Urinary bladder (tissue), 4 donors: ENCODE measurements around the gene GUCD1. TPM values are rescaled to one million over a fixed set of nuclear protein-coding genes. Genes with fewer than 3 reads are reported as not detected.
"Not testable (repeated sequence)": the region's sequence is repeated elsewhere in the genome, so short reads cannot be mapped to it uniquely, and the experiment has no call there.

Experiments
- DNase-seq: peaks from one replicate; pipeline ENCODE4 v3.0.0-alpha.2; 2015; ENCODE audit errors: extremely low spot score
- H3K27ac ChIP-seq: one replicate; pipeline ENCODE4 v1.5.1; 2013; ENCODE audit warnings: low read depth, mild to moderate bottlenecking, moderate library complexity
- H3K36me3 ChIP-seq: one replicate; pipeline ENCODE4 v1.6.1; 2013; ENCODE audit warnings: mild to moderate bottlenecking, moderate library complexity; ENCODE audit not compliant: insufficient read depth
- H3K4me1 ChIP-seq: one replicate; pipeline ENCODE4 v1.6.1; 2013; ENCODE audit warnings: mild to moderate bottlenecking, moderate library complexity; ENCODE audit not compliant: insufficient read depth
- H3K4me3 ChIP-seq: one replicate; pipeline ENCODE4 v1.5.1; 2013; ENCODE audit warnings: low read depth, low read length
- WGBS: extraction: QIAGEN DNeasy Blood & Tissue Kit; methylation state at CpG from one replicate; pipeline ENCODE4 v1.1.7; 2013; 5-methylcytosine and 5-hydroxymethylcytosine counted together
- polyA plus RNA-seq: library from polyadenylated mRNA; stranded (reverse); fragments of 200-250 nt; gene quantifications from one replicate; pipeline ENCODE4 v1.2.3, GENCODE V29; 2013
- total RNA-seq: library from RNA; depleted of rRNA; stranded (reverse); fragments of >200 nt; gene quantifications from one replicate; pipeline ENCODE4 v1.2.3, GENCODE V29; 2014
- donor health status: healthy with polysubstance abuse.
- donor health status: healthy.

Gene GUCD1
- total and polyA plus RNA-seq, 2 donors, result 61.3 to 111 TPM

DNA sequence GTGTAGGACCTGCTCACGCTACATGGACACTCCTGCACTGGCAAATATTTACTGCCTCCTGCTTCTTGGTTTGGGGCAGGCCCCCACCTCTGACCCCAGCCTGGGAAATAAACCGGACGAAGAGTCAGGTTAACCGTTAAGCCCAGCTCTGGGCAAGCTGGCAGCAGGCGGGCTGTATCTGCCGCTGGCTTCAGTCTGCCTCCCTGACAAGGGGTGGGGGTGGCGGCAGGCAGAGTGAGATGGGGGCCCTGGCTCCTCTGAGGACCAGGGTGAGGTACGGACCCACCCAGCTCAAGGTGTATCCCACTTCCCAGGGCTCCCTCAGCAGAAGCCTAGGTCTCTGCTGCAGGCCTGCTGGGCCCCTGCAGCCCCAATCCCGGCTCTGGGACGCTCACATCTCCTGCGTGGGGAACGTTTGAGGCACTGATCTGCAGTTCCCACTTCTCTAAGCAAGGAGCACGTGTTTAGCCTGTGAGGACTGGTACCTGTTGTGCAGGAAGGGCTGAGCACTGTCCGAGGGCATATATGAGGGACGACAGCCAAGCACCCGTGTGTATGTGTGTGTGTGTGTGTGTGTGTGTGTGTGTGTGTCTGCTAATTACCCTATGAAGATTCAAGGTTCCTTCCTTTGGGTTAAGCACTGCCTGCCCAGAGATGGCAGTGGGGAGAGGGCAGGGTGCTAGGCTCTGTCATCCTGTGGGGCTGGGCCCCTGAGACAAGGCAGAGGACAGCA is 39.1 kb upstream of the GUCD1 start:
- Histone ChIP-seq H3K4me1 (no peaks in the 10 kb centered on the region), H3K36me3 (no peaks in the 10 kb centered on the region), H3K27ac (no peak overlapping the region), H3K4me3 (no peak overlapping the region)
- 73% methylated on average over 16 of the region's 16 CpGs for WGBS
- DNase-seq, result no peak

DNA sequence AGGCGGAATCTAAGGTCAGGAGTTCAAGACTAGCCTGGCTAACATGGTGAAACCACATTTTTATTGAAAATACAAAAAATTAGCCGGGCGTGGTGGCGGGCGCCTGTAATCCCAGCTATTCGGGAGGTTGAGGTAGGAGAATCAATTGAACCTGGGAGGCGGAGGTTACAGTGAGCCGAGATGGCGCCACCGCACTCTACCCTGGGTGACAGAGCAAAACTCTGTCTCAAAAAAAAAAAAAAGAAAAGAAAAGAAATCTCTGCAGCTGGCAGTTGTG is 38.6 kb upstream of the GUCD1 start:
- not testable (repeated sequence) for H3K27ac ChIP-seq, H3K4me1 ChIP-seq, H3K36me3 ChIP-seq, DNase-seq, H3K4me3 ChIP-seq
- WGBS, result 88% methylated on average over 10 of the region's 10 CpGs

DNA sequence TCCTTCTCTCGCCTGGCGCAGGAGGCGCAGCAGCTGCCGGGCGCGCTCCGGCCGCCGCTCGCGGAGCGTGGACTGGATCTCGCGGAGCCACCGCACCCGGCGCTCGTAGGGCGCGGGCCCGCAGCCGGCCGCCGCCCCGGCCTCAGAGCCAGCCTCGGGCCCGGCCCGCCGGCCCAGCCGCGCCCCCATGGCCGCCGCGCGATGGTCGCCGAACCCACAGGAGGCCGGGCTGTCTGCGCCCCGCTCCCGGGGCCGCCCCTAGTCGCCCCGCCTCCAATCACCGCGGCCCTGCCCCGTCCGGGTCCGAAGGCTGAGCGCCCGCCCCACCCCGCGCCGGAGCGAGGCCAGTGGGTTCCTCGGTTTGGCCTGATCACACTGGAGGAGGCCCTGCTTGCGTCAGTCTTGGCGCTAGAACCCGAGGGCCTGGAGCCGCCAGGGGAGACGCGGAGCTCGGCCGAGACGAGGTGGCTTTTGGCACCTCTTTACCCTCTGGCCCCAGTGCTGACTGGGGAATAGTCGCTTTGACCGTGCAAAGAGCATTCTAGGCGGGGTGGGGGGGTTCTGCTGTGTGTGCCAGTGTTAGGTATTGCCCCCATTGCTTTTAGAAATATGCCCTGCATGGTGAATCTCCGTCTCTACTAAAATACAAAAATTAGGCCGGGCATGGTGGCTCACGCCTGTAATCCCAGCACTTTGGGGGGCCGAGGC is 38.1 kb upstream of the GUCD1 start, which contains the start of gene LRRC75B:
TSS of gene LRRC75B (minus strand) at position 223 of the 708 bp plus-strand sequence. CDS start at position 189, 34 bp downstream.
- WGBS, result 3% methylated on average over 72 of the region's 72 CpGs
- DNase-seq, result peak; percentile 69

DNA sequence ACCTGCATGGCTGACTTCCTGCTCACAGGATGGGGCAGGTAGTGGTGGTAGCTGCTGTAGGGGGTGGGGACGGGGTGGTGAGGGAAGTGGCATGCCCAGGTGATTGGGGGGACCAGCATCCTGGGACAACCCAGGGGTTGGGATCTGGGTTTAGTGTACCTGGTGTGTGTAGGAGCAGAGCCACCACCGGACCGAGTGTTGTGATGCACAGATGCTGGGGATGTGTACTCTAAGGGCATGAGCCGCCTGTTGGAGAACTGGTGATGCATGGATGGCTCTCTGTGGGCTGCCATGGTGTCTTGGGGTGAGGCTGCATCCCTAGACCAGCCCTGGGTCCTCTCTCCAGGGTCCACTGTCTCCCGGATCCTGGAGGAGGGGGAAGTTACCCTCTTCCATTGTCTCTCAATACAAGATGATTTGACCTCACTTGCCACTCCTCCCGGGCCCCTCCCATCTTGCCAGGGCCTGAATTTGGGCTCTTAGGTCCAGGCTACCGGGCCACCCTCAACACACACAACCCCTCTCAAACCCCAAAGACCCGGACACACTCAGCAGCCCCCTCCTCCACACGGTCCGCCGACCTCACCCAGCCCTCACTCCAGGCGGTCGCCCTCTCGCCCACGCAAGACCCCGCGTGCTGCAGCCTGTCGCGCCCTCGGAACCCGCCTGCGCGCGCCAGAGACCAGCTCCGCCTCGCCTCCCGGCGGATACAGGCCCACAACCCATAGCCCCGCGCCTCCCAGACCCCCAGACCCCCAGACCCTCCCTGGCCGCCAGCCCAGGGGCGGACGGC is 37.3 kb upstream of the GUCD1 start:
- H3K36me3 ChIP-seq, result no peaks in the 10 kb centered on the region
- no peaks in the 10 kb centered on the region for H3K4me1 ChIP-seq
- no peak overlapping the region for H3K27ac ChIP-seq
- DNase-seq, result no peak
- 9% methylated on average over 33 of the region's 33 CpGs for WGBS
- peak overlapping the region; percentile 63 for H3K4me3 ChIP-seq

More for the DNA sequence above, 38.1 kb upstream of the GUCD1 start, which contains the start of gene LRRC75B:
- H3K27ac ChIP-seq, result peak within 1 kb of the TSS; percentile 27
- no peaks in the 10 kb centered on the region for H3K36me3 ChIP-seq
- H3K4me1 ChIP-seq, result no peaks in the 10 kb centered on the region
- peak within 1 kb of the TSS; percentile 63 for H3K4me3 ChIP-seq

DNA sequence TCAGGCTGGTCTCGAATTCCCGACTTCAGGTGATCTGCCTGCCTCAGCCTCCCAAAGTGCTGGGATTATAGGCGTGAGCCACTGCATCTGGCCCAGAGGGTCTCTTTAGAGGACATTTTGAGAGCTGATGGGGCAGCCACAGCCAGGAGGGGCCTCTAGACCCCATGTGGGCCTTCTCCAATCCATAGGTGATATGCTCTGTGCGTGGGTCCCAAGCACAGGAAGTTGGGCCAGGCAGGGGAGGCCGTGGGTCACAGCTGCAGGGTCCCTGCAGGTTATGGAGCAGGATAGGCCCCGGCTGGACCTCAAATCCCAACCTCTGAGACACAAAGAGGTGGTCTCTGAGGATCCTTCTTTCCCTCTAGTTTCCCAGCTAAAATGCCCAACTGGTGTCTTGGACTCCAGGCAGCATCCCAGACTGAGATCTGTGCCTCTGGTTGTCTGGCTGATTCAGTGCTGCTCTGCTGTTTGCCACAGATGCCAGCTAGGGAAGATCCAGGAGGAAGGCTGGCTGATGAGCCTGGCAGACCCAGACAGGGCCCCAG is 36.4 kb upstream of the GUCD1 start:
- DNase-seq, result no peak
- WGBS, result 92% methylated on average over 6 of the region's 6 CpGs
- no peak overlapping the region for H3K4me3 ChIP-seq
- H3K27ac ChIP-seq, result no peak overlapping the region
- no peaks in the 10 kb centered on the region for H3K36me3 ChIP-seq
- H3K4me1 ChIP-seq, result no peaks in the 10 kb centered on the region

DNA sequence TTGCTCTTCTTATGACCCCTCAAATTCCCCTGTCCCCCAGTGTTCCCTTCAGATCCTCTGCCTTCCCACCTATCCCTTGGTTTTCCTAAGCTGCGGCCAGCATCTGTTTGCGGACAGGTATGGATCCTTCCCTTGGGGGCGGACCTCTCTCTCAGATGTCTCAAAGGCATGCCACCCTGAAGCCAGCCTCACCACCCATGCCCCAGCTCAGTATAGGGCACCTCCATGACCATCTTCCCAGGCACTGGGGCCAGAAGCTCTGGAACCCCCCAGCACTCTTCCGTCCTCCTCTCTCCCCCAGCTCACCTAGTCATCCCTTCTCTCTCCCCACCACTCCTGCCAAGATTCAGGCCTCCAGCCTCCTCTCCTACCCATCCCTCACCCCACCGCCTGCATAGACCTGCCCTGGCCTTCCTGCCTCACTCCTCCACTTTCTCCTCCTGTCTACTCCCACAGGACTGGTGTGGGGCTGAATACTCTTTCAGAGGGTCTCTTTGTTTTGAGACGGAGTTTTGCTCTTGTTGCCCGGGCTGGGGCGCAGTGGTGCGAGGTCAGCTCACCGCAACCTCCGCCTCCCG is 35.7 kb upstream of the GUCD1 start:
- H3K4me1 ChIP-seq, result no peaks in the 10 kb centered on the region
- H3K27ac ChIP-seq, result no peak overlapping the region
- H3K4me3 ChIP-seq, result no peak overlapping the region
- DNase-seq, result no peak
- 95% methylated on average over 12 of the region's 12 CpGs for WGBS
- H3K36me3 ChIP-seq, result no peaks in the 10 kb centered on the region

DNA sequence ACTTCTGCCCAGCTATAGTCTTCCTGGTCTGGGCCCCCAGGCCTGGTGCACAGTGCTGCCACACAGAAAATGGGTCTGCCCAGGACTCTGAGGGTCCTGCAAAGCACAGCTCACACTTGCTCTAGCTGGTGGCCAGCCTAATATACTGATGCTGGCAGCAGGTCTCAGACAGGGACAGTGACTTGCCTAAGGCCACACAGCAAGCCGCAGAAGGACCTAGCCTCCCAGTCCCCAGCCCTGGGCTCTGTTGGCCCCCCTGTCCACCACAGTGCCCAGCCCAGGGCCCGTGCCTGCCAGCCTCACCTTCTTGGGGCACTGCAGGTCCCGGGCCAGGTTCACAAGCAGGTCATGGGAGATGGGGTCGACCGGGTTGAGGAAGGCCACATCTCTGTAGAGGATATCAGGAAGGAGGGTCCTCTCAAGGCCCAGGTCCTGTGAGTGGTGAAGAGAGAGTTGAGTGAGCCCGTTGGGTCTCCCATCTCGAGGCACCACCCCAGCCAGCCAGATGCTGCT is 34.6 kb upstream of the GUCD1 start:
- H3K36me3 ChIP-seq, result no peaks in the 10 kb centered on the region
- 89% methylated on average over 7 of the region's 7 CpGs for WGBS
- no peak for DNase-seq
- H3K4me1 ChIP-seq, result no peaks in the 10 kb centered on the region
- no peak overlapping the region for H3K27ac ChIP-seq
- no peak overlapping the region for H3K4me3 ChIP-seq

DNA sequence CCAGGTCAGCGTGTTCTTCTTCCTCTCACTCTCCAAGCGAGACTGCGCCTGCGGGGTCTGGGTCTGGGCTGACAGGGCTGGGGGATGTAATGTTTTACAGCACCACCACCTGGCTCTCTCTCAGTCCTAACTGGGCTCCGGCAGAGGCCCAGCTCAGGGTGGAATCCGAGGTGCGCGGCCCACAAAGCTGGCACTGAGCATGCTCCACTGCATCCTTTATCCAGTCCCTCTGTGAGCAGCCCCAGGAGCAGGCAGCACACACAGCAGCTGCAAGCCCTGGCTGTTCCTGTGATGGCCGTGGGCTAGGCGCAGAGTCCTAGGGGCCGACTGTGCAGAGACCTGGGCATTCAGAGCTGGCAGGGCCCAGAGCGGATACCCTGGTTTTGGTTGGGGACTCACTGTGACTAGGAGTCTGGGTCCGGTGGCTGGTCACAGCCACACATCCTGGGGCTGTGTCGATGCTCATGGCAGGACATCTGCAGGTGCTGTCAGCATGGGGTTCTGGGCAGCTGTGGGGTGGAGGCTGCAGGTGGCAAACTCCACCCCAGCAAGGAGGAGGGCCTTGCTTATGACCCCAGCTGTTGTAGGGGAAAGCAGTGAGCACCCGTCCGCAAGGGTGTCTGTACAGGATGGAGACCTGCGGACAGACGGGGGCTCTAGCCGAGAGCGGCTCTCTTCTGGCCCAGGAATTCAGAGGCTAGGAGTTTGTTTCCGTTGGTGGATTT is 34.0 kb upstream of the GUCD1 start:
- H3K27ac ChIP-seq, result no peak overlapping the region
- no peak for DNase-seq
- 92% methylated on average over 21 of the region's 21 CpGs for WGBS
- no peaks in the 10 kb centered on the region for H3K36me3 ChIP-seq
- H3K4me1 ChIP-seq, result no peaks in the 10 kb centered on the region
- H3K4me3 ChIP-seq, result no peak overlapping the region

DNA sequence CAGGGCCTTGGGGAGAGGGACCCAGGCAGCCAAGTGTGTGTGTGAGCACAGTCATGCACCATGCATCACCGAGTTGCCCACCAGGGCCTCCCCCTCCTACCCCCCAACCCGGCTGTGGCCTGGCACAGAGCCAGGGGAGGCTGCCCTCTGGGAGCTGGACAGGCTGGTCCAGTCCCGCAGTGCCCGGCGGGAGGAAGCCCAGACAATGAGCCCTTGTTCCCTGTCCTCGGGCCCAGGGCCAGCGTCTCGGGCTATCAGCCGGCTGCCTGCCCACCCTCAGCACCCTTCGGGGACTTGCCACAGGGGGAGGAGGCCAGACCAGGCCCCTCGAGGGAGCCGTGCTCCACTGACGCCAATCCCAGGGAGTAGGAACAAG is 33.4 kb upstream of the GUCD1 start:
- Histone ChIP-seq H3K4me3 (no peak overlapping the region), H3K36me3 (no peaks in the 10 kb centered on the region), H3K4me1 (no peaks in the 10 kb centered on the region), H3K27ac (no peak overlapping the region)
- 69% methylated on average over 13 of the region's 13 CpGs for WGBS
- no peak for DNase-seq

DNA sequence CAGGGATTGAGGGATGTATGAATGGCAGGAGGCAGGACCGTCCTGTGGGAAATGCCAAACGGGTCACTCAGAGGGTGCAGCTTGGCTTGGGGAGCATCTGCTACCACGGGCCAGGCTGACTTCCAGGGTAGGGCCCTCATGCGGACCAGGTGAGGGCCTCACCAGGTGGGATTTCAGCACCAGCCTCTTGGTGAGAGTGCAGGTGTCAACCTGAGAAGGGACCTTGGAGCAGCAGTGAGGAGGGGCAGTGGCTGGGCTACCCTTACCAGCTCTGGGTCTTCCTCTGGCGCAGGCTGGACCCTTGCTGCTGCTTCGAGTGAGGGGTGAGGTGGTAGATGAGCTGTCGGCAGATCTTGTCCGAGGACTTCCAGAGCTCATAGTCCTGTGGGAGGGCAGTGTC is 33.0 kb upstream of the GUCD1 start:
- WGBS, result 80% methylated on average over 8 of the region's 8 CpGs
- Histone ChIP-seq H3K36me3 (no peaks in the 10 kb centered on the region), H3K4me1 (no peaks in the 10 kb centered on the region), H3K27ac (no peak overlapping the region), H3K4me3 (no peak overlapping the region)
- DNase-seq, result no peak

DNA sequence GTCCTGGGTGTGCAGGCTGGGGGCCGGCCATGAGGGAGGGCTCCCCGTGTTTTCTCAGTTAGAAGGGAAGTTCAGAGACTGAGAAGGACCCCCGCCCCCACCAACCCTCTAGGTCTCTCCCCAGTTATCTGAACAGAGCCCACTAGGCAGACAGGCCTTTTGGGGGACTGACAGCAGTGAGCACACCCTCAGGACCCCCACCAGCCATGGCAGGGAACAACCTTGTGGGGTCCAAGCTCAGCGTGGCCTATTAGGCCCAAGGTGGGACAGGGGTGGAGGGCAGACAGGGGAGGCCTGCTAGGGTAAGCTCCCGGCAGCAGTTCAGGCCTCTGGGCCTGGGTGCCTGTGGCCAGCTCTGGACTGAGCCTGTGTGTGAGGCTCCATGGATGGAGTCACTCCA is 32.3 kb upstream of the GUCD1 start:
- Histone ChIP-seq H3K4me3 (no peak overlapping the region), H3K36me3 (no peaks in the 10 kb centered on the region), H3K4me1 (no peaks in the 10 kb centered on the region), H3K27ac (no peak overlapping the region)
- 84% methylated on average over 5 of the region's 5 CpGs for WGBS
- no peak for DNase-seq

DNA sequence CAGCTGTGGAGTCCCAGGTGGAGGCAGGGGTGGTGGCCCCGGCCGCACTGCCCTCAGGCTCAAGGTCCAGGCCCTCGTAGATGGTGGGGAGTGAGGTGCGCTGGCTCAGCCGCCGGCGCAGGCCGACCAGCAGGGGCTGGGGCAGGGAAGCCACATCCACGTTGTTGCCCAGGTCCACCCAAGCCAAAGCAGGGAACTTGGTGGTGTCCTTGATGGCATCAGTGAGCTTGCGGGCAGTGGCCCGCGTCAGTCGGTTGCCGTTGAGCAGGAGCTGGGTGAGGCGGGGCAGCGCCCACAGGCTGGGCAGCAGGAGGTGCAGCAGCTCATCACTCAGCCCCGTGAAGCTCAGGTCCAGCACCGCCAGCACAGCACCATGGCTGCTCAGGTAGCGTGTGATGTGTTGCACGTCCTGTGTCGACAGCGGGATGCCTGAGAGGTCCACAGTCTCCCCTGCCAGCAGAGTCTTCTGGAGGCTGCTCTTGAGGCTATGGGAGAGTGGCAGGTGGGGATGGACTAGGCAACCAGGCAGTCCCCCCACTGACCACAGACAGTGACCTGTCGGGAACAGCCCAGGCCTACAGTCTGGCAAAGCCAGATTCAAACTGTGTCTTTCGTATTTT is 31.1 kb upstream of the GUCD1 start:
- Histone ChIP-seq H3K27ac (no peak overlapping the region), H3K4me3 (no peak overlapping the region), H3K36me3 (no peaks in the 10 kb centered on the region), H3K4me1 (no peaks in the 10 kb centered on the region)
- DNase-seq, result no peak
- 94% methylated on average over 24 of the region's 24 CpGs for WGBS
